GM04503 (cell line): ENCODE results near the gene GLI3.
A peak's percentile ranks its signal among the peaks of the same experiment; 100 is the strongest.

ENCODE experiments used
- DNase-seq: peaks from one replicate; pipeline ENCODE4 v3.0.0-alpha.2; 2012; ENCODE audit warnings: low read depth

Gene GLI3

GRCh38 chr7:42081671-42082070 is 155.3 kb downstream of the GLI3 start:
- DNase-seq, result no peak

DNA sequence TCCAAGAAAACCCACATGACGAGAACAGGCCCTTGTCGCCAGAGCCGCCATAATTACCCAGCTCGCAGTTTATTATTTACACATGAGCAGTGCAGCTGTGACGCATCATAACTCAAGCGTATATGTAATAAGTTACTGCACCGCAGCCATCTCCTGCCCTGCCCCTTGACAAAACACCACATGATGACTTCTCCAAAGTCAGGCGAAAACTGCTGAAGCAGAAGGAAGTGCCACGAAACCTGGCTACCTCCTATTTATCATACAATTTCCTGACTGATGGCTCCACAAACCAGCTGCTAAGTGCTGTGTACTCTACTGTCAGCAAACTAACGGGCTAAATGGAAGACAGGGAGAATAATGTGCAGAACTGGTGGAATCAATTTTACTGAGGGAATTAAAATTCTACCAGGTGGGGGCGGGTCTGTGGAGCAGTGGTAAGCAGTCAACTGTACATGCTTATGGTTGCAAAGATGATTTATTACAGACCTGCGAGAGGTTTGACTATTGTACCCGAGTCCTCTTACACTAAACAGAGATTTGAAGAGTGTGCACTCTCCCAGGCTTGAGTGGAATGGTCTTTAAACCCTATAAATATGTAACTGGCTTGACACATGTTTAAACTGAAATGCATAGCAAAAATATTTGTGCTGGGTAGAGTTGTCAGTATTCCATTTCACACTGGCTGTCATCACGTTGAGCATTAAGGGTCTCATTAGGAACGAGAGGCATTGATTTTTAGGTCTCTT is 156.0 kb downstream of the GLI3 start:
- DNase-seq, result no peak

GRCh38 chr7:42077271-42078135 is 159.5 kb downstream of the GLI3 start:
- DNase-seq, result no peak

DNA sequence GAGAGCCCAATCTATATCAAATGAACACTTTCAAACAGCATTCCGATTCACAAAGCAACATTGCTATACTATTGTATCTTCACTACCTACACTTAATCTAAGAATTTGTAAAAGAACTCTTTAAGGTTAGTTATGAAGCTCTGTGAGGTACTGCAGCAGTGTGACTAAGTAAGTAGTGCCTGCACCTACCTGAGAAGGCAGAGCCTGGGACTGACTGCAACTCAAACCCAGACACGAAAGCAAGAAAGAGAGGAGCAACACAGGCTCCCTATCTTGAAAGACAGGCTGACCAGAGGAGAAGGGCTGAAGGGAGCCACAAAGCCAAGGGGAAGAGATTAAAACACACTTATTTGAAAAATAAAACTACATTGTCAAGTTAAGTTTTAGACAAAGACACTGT is 160.1 kb downstream of the GLI3 start:
- DNase-seq, result no peak

DNA sequence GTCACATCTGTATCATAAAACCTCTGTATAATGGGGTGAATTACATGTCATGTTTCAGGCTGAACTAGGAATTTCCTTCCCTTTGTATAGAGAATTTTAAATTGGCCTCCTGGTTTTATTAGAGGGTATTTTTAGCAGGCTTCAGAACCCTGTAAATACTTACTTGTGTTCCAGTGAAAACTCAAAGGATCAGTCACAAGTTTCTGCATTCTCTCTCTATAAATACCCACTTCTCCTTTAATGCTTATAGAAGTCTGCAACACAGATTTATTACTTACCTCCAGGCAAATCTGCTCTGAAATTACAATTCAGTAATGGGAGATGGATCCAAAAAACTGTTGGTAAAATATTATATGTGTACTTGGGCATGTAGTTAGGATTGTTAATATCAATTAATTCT is 161.6 kb downstream of the GLI3 start:
- no peak for DNase-seq

DNA sequence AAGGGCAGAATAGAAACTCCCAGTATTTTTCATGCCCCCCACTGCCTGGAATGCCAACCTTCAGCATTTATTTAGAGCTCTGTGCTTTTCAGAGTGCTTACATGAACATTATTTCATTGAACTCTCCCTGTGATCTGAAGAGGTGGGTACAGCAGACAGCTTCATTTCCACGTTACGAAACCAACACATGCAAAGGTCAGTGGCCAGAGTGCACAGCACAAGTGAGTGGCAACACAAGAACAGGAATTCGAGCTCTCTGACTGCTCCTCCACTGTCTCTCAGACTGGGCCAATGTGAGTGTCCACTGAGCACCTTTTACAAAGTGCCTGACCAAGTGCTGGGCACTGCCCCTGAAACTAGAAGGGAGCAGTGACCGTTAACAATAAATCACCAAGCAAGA is 162.9 kb downstream of the GLI3 start:
- no peak for DNase-seq

DNA sequence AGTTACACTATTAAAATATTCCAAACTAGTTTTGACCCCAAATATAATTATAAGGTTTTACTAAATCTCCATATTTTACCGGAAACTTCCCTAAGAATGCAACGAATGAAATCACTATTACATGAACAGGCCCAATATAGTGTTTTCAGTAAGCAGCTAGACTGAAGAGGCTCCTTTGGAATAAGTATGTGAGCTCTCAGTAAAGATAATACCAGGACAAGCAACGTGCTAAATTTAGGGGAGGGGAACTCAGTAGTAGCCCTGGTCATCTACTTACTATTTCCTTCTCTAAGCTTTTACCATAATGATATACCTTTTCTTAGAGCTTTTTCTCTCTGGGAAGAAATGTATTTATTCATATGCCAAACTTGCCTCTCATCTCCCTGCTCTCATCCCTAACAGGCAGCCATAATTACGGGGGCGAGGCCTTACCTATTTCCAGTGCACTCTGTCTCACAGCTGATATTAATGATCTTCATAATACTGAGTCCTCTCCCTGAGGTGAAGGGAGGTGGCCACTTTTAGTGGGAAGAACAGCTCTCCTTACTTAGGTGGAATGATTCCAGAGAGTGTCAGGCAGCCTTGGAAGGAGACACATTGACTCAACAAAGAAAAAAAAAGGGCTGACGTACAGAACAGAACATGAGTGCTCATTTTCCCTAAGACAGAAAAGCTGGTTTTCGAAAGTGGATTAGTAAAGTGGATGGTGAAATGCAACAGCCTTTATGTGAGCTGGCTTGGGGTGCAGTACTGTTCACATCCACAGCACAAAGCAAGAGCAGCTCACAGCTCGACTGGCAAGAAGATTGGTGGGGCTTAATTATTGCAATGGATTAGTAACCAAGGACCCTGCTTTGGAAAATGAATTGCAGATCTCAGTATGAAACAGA is 165.4 kb downstream of the GLI3 start:
- DNase-seq, result no peak

DNA sequence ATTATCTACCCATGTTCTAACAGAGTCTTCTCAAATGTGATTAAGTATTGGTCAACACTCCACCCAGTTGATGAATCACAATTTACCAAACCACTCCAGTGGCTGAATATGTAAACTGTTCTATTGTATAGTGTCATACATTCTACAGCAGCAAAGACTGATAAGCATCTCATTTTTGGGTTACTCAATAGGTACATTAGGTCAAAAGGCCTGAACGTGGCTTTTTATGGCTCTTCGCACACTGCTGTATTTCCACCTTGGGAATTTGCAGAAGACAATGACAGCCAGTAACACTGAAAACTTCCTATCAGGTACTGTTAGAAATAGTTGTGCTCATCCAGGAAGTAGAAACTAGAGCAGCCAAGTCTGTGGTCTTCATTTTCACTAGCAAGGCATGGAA is 166.9 kb downstream of the GLI3 start:
- no peak for DNase-seq

- no peak for DNase-seq
These were observed 167.4 kb downstream of the GLI3 start for GRCh38 chr7:42069590-42069989.

DNA sequence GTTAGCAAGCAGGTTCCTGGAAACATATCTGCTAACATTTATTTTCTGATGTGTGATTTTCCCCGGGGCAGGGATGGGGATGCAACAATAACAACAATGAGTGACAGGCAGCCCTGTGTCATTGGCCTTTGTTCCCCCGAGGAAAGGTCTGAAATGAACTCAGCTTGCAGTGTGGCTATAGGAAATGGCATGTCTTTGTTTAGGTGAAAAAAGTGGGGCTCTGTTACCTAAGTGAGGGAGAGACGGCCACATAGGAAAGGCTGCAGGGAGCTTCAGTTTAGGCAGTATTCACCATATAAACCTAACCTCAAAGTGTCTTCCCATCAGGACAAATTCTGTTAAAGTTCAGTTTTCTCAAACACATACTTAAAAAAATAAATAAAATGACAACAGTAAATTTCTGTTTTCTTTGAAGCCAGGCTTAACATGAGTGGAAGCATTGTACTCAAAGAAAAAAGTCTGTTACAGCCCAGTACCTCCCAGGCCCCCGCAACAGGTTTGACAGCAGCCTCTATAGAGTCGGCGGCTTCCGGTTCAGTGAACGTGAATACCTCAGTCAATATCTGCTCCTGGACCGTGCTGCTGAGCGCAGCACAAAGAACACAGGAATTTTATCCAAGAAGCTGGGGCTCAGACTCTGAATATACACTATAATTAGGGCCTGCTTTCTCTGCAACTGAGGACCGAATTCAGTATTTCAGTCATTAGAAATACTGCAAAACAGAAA is 168.3 kb downstream of the GLI3 start:
- DNase-seq, result no peak

- DNase-seq, result no peak
These were observed 171.1 kb downstream of the GLI3 start for GRCh38 chr7:42065942-42066341.

- no peak for DNase-seq
These were observed 172.0 kb downstream of the GLI3 start for GRCh38 chr7:42065015-42065414.

- DNase-seq, result no peak
These were observed 172.5 kb downstream of the GLI3 start for GRCh38 chr7:42064534-42064933.

GRCh38 chr7:42059275-42059674 is 177.7 kb downstream of the GLI3 start:
- DNase-seq, result no peak

- DNase-seq, result no peak
These were observed 179.7 kb downstream of the GLI3 start for GRCh38 chr7:42057331-42057730.

DNA sequence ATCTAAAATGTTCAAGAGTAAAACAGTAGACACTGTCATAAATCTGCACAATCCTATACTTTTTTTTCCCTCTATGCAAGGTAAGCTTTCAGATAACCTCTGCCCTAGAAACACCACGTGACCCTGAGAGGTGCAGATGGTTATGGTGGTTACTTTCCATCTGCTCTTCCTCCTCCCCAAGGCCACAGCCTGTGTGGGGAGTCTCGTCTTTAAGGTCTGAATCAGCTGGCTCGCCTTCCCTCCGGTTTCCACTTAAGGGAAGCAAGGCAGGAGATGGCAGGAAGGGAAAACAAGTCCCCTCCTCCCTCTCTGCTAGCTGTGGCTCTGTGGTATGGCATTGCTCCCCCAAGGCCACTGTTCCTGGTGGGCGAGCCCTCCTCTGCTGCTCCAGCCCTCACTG is 181.8 kb downstream of the GLI3 start:
- DNase-seq, result no peak

GRCh38 chr7:42053834-42054233 is 183.2 kb downstream of the GLI3 start:
- no peak for DNase-seq

GRCh38 chr7:42049761-42050160 is 187.2 kb downstream of the GLI3 start:
- DNase-seq, result no peak

GRCh38 chr7:42046483-42046882 is 190.5 kb downstream of the GLI3 start:
- no peak for DNase-seq

GRCh38 chr7:42045961-42046360 is 191.0 kb downstream of the GLI3 start:
- no peak for DNase-seq

DNA sequence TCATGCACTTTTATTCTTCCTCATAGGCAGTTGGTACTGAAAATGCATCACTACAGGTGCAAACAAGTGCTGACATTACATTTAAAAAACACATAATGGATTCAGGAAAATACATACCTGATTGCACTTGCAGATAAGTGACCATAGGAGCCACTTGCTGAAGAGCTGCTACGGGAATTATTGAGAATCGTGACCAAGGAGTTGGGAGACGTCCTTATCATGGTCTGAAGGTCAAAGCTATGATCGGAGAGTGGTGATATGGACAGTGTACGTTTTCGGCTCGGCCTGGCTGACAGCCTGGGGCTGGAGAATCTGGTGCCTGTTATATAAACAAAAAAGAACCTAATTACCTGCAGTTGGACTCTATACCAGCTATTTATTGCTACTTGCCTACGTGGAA is 197.1 kb downstream of the GLI3 start:
- DNase-seq, result no peak

DNA sequence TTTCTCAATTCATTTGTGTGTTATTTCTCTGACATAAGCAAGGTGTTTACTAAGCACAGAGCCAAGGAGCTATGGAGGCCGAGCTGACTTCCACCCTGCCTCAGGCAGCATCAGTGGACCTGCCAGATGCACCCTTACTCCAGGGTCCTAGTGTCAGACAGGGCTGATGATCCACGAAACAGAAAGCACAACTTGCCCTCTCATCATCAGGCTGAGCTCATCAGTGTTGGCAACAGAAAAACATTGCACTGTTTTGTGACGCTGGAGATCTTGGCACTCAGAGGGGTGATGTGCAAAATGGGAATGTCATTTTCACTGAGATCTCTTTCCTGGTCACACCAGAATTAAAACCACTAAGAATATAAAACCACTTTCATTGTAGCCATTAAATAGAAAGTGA is 201.8 kb downstream of the GLI3 start:
- peak; percentile 31 for DNase-seq
